HG03066 (cell line): ENCODE measurements around the gene CCNA2.

Experiments
- ATAC-seq: cut with Tn5 transposase; IDR thresholded peaks from one replicate; pipeline ENCODE4 v1.9.1; 2021; ENCODE audit warnings: low read depth; ENCODE audit not compliant: unreplicated experiment

CCNA2 gene

DNA sequence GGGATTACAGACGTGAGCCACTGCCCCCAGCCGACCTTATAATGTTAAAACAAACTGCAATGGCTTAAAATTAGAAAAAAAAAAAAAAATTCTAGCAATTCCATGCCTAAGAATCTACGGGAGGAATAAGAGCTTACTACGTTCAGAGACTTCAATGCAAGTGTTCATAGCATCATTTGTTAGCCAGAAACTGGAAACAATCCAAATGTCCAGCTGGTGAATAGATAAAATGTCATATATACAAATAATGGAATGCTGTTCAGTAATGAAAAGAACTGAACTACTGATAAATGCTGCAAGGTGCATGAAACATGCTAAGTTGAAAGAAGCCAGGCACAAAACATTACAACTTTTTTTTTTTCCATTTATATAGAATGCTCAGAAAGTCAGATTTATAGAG is 17.3 kb downstream of the CCNA2 start:
- ATAC-seq, result no peak

DNA sequence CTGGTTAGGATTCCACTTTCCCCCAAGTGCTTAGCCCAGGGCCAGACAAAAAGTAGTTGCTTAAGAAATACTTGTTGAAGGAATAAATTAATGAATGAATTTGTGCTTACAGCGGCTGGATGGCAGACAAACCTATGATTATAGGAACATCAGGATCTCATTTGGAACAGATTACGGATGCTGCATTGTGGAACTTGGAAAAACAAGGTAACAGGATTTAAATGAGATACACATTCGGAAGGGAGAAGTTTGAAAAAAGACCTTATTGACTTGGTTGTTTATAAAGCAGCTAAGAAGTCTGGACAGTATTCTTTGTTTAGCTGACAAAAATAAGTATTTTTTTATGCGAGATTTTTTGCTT is 22.0 kb downstream of the CCNA2 start:
- no peak for ATAC-seq

DNA sequence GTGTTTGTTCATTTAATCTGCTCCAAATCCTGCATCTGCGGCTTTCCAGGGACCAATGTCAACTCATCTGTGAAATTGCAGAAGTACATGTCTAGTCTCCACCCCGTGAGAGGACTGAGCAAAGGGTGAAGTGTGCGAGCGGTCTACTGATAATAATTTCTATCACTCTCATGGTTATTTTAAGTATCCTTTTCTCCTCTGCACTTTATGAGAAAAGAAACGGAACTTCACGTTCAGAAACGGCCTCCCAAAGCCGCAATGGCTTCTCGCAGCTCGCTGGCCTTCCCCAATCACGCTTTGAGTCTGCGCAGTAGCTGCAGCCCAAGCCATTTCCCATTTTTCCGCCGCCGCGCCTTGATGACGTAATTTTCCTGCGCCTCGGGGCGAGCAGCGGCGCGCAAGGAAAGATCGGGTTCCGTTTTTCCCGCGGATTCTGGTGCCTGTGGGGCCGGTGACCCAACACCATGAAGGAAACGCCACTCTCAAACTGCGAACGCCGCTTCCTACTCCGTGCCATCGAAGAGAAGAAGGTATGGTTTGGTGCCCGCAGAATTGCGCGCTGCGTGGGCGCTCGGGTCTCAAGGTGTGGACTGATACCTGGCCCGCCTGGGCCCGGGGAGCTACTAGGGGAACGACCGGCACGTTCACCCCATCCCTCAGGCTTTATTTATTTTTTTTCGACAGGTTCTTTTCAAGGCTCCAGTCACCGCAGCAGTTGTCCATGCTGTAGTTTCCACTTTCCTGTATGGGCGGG is 22.5 kb downstream of the CCNA2 start, which contains the start of gene EXOSC9:
Gene EXOSC9 (plus strand): TSS at position 363 of the 754 bp plus-strand sequence. CDS start 102 bp downstream, at position 465.
- ATAC-seq, result peak; percentile 83

DNA sequence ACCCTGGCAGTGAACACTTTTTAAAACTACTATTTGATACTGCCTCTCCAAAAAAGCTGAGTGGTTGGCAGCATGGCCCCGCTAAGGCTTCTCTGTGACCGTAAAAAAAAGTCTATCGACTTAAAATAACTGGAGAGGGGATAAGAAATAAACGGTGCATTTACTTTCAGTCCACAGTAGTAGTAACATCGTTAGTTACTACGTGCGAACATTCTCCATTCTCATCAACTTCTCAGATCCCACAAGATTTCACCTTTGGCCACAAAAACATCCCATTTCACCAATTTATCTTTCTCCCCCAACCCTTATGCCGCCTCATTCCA is 23.1 kb downstream of the CCNA2 start:
- peak; percentile 29 for ATAC-seq

DNA sequence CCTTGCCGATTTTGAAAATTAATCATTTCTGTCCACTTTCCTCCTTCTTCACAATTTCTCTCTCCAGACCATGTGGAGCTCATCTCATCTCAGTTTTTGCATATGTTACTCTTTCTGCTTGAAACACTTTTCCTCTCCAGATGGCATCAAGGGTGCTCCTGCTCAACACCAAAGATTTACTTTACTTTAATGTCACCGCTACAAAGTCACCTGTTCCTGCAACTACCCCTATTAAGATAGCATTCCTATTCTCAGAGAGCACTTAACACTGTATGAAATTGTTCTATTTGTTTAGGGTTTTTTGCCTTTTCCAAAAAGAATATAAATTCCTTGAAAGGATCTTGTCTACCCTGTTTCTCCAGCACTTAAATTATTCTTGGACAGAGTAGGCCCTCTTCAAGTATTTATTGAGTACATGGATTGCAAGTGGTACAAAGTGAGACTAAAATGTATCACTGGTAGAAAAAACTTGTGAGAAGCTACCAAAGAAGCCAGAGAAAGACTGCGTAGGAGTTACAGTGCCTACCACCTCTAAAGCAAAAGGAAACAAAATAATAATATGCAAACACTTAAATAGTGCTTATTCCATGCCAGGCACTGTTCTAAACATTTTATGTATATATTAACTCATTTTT is 23.7 kb downstream of the CCNA2 start:
- no peak for ATAC-seq

DNA sequence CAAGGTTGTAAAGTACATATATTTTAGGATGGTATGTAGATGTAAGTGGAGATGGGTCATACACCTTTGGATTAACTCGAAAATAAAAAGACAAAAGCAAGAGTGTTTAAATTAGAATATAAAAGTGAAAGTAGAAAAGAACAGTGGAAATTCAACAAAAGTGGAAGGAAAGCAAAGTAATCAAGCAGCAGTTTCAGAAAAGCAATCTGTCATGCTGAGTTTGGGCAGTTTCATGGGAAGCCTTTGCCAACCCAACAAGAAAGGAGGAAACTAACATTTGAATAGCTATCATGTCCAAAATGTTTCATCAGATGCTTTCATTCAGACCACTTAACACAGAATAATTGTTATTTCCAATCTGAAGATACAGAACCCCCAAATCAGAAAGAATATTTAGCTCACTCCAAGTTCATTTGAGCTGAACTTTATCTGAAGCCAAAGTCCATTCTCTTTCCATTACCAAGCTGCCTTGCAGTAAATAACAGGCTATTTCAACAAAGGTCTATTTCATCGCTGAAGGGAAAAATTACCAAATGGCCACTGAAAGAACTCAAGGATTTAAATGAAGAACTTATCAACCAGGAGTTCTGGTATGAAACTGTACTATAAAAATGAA is 24.4 kb downstream of the CCNA2 start:
- ATAC-seq, result no peak

DNA sequence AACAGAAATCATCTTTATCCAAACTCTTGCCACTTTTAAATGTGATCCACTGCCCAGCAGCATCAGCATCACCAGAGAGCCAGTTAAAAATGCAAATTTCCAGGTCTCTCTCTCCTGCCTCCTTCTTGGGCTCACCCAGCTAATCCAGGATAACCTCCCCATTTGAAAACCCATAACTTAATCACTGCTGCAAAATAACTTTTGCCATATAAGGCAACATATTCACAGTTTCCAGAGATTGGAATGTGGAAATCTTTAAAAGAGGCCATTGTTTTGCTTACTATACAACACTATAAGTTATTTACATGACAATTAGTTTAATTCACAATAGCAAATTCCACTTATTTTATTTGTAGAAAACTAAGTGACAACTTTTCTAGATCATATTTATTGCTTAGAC is 27.4 kb downstream of the CCNA2 start:
- ATAC-seq, result no peak

DNA sequence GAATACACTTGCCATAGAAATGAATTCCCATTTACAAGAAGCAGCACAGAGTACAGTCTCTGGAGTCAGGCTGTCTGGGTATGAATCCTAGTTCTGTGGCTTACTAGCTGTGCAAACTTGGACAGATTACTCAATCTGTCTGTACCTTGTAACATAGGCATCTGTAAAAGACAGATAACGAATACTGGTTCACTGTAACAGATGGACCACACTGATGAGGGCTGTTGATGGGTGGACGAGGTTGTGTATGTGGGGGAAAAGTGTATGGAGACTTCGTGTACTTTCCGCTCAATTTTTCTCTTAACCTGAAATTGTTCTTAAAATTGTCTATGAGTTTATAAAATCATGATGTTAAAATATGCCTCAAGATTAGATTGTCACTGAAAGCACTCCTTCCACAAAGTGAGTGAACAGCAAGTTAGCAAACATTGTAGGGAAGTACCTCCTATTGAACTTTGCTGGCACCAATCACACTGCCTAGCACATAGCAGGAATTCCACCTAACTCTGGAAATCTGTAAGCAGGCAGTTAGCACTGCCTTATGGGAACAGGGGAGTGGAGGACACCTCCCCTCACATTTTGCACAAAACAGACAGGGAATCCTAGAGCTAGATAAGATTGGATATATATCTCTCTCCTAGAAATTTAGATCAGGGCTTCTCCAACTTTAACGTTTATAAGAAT is 29.0 kb downstream of the CCNA2 start:
- ATAC-seq, result no peak

DNA sequence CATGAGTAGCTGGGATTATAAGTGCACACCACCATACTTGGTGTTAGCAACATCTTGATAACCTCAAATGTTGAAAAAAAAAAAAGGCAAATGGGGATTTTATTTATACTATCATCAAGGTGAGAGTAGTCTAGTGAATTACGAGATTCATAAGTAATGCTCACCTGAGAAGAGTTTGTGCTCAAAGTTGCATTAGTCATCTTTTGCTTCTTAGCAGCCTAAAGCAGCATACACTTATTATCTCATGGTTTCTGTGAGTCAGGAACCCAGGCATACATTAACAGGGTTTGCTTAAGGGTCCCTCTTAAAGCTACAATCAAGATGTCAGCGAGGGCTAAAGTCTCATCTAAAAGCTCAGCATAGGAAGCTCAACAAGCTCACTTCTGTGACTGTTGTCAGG is 30.7 kb downstream of the CCNA2 start:
- no peak for ATAC-seq

DNA sequence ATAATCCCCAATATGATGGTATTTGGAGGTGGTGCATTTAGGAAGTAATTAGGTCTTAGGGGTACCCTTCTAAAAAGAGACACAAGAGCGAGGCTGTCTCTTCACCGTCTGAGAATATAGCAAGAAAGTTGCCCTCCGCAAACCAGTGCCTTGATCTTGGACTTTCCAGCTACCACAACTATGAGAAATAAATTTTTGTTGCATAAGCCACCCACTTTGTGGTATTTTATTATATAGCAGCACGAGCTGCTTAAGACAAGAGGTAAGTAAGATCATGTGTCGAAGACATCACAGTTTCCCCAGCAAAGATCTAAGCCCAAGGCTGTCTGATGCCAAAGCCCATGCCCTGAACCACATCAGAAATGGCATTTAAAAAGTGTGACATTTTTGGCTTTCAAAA is 32.2 kb downstream of the CCNA2 start:
- ATAC-seq, result no peak

DNA sequence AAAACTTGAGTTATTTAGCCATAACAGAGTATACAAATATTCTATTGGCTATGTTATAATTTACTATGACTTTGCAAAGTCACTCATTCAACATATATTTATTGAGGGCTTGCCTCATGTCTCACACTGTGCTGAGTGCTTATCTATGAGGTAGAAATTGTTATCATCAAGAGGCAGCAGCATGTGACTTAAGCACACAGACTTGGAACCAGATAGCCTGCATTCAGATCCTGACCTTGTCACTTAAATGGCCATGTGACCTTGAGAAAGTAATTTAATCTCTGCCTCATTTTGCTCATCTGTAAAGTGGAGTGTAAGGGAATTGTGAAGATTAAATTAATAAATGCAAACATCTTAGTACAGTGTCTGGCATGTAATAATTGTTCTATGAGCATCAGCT is 32.7 kb downstream of the CCNA2 start:
- no peak for ATAC-seq

DNA sequence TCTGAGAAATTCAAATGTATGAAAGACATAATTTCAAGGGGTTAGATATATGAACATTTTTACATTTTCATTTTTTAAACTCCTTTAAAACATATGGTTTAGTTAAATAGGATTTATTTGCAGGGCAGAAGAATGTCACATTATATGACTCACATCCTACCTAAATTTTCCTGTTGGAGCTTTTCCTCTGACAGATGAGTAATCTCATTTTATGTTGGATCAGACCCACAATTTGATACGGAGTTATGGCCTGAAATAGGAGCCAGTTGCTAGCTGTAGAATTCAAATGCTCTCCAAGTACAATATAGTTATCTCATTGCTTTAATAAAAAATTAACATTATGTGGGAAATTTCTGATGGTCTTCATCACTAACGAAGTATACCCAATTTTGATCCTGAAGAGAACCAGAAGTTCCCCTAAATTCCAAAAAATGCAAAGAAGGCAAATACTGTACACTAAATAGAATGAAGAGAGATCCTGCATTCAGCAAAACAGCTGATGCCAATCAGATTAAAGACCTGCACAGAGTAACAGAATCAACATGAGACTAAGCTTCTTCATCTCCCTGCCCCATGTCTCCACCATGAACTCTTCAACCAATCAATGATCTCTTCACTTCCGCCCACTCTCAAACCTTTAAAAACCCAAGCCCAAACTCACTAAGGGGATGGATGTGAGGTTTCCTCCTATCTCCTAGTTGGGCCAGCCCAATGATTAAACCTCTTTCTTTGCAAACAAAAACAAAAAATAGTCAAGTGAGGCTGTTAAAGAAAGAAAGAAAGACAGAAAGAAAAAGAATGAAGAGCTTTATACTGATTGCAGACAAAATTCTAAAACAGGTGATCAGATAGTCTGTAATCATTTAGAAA is 33.5 kb downstream of the CCNA2 start:
- ATAC-seq, result no peak

DNA sequence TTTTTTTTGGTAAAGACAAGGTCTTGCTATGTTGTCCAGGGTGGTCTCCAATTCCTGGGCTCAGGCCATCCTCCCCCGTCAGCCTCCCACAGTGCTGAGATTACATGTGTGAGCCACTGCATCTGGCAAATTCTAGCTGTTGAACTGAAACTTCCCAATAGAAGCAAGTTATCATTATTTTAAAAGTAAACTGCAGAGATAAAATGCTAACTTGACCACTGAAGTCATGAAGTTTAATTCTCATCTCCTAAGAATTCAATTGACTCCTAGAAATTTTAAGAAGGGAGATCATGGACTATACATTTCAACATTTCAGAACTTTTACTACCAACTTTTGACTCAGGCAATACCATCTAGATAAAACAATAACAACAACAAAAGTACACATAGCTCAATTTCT is 34.2 kb downstream of the CCNA2 start:
- no peak for ATAC-seq

DNA sequence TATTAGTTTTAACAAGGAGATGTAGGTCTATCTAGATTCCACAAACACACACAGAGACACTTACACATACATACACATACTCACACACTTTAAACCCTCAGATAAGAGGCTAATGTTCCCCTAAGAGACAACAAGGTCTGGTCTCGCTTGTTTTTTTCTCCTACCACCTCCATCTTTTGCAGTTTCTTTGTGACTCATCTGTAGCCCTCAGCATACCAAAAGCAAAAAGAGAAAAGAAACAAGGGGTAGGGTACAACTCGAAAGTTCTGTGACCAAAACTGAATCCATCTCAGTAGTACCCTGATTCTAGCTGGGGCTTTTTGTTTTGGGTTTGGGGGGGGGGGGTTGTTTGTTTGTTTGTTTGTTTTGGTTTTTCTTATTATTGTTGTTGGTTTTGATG is 34.8 kb downstream of the CCNA2 start:
- peak; percentile 84 for ATAC-seq

DNA sequence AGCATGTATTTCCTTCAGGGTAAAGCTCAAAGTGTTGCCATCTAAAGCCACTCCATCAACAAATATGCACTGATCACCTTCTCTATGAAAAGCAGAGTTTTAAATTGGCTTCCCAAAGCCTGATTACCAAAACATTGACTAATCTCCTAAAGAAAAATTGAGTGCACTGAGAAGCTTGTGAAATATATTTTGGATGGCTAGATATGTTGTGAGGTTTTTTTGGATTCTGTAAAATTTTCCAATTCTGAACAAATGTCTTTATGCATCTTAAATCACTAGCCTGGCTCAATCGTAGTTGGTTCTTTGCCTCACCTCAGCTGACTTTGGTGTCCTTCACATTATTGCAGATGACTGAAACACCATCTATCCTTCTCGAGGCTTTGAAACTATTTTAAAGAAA is 37.5 kb downstream of the CCNA2 start:
- ATAC-seq, result no peak

DNA sequence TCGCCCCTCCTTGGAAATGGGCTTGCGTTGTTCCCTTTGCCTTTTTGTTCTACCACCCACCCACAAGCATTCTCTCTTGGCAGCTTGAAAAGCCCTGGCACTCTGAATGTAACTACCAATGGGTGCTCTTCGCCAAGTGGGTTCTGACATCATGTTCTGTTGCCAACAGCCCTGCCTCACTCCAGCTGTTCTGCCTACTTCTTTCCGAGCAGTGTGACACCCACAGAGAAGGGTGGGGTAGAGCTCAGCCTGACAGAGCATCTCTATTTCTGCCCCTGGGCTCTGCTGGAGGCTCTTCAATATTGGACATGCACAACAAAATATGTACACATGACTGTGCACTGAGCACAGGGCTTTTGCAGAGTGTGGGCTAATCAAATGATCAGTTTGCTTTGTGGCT is 38.2 kb downstream of the CCNA2 start:
- ATAC-seq, result no peak

DNA sequence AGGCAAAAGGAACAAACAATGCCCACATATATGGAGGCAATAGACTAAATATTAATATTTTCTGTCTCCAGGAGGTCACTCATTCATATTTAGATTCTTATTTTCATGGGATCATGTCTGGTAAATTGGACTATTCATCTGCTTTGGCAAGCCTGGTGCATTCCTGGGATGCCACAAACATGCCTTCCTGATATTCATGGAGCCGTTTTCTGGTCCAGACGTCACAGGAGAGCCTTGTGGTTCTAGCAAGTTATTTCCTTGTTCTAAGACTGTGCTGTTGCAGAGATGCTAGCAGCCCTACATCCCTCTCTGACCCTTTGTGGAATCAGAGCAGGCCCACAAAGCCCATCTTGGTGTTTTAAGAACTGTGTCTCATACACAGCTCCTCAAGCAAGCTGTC is 38.7 kb downstream of the CCNA2 start:
- ATAC-seq, result no peak

DNA sequence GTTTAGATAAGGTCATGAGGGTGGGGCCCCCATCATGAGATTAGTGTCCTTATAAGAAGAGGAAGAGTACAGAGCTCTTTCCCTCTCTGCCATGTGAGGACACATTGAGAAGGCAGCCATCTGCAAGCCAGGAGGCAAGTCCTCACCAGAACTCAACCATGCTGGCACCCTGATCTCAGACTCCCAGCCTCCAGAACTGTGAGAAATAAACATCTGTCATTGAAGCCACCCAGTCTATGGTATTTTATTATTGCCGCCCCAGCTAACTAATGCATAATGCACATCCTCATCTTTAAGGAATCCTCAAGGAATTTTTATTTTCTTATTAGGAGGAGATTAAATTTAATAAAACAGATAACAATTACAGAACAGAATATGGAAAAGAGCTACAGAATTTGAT is 39.3 kb downstream of the CCNA2 start:
- ATAC-seq, result no peak

DNA sequence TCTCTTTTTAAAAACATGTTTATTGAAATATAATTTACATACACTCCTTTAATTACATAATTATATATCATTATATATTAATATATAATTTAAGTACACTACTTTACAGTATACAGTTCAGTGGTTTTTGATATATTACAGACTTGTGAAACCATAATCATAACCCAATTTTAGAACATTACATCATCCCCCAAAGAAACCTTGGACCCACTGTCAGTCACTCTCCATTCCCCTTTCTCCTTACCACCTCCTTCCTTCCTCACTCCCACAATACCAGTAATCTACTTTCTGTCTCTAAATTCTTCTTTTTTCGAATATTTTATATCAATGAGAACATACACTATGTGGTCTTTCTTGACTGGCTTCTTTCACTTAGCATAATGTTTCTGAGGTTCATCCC is 40.5 kb downstream of the CCNA2 start:
- ATAC-seq, result no peak

DNA sequence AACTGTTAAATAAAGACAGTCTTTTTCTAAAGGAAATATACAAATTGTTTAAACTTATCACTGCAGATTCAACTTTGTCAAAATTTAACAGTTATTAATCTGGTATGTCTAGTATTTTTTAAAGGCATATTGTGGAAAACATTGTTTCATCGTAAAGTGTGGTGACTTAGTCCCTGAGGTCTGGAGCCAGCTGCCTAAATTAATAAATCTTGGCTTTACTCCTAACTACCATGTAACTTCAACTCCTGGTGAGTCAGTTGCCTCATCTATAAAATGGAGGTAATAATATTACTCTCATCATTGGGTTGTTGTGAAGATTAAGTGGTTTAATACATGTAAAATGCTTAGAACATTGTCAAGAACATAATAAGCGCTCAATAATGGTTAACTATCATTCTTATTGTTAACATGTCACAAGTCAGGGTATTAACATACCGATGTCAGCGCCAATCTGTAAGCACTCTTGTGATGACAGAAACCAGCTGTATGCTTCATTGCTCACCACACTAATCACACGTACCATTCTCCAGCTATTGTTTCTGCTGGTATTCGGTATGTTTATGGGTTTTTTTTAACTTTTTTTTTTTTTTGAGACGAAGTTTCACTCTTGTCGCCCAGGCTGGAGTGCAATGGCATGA is 44.6 kb downstream of the CCNA2 start:
- ATAC-seq, result no peak
